GM08714 (cell line): ENCODE measurements around the gene FOXM1.
"Not testable (repeated sequence)": the region's sequence is repeated elsewhere in the genome, so short reads cannot be mapped to it uniquely, and the experiment has no call there.

Source experiments
- H3K4me3 ChIP-seq: fragments of 200-500 bp; sonication (Bioruptor generic); 2 replicates; pipeline ENCODE4 v1.5.1; 2014; ENCODE audit warnings: mild to moderate bottlenecking, low read length, inconsistent platforms
- ZNF274 ChIP-seq: IDR thresholded peaks from 2 replicates; pipeline ENCODE4 v1.6.1; 2012; ENCODE audit warnings: mild to moderate bottlenecking, low read depth, low read length

FOXM1 gene

GRCh38 chr12:2892246-2892645, 15.3 kb upstream of the FOXM1 start:
- H3K4me3 ChIP-seq, result no peak overlapping the region
- TF ChIP-seq ZNF274, result no peak

- H3K4me3 ChIP-seq, result peak overlapping the region; percentile 88
- no peak for TF ChIP-seq ZNF274
Measured at GRCh38 chr12:2891240-2892053, 14.5 kb upstream of the FOXM1 start.

GRCh38 chr12:2890388-2891239, 13.6 kb upstream of the FOXM1 start, which contains the start of gene TULP3:
Gene TULP3, plus strand, starts transcription at chr12:2890891. Its CDS starts 57 bp downstream, at chr12:2890948.
- no peak for TF ChIP-seq ZNF274

GRCh38 chr12:2890001-2890387, 13.0 kb upstream of the FOXM1 start:
- no peak for TF ChIP-seq ZNF274
- peak overlapping the region; percentile 88; the same call in 1 of the 2 replicates for H3K4me3 ChIP-seq

More at GRCh38 chr12:2890388-2891239, 13.6 kb upstream of the FOXM1 start, which contains the start of gene TULP3:
- H3K4me3 ChIP-seq, result peak within 1 kb of the TSS; percentile 88

- H3K4me3 ChIP-seq, result no peak overlapping the region
- no peak for TF ChIP-seq ZNF274
Measured at GRCh38 chr12:2886768-2887450, 9.9 kb upstream of the FOXM1 start.

GRCh38 chr12:2884810-2885209, 7.8 kb upstream of the FOXM1 start:
- no peak overlapping the region for H3K4me3 ChIP-seq
- TF ChIP-seq ZNF274, result no peak

- TF ChIP-seq ZNF274, result no peak
- no peak overlapping the region for H3K4me3 ChIP-seq
Measured at GRCh38 chr12:2879853-2880252, 2.9 kb upstream of the FOXM1 start.

- TF ChIP-seq ZNF274, result no peak
- H3K4me3 ChIP-seq, result peak overlapping the region; percentile 96
Measured at GRCh38 chr12:2877953-2878732, 1.2 kb upstream of the FOXM1 start.

DNA sequence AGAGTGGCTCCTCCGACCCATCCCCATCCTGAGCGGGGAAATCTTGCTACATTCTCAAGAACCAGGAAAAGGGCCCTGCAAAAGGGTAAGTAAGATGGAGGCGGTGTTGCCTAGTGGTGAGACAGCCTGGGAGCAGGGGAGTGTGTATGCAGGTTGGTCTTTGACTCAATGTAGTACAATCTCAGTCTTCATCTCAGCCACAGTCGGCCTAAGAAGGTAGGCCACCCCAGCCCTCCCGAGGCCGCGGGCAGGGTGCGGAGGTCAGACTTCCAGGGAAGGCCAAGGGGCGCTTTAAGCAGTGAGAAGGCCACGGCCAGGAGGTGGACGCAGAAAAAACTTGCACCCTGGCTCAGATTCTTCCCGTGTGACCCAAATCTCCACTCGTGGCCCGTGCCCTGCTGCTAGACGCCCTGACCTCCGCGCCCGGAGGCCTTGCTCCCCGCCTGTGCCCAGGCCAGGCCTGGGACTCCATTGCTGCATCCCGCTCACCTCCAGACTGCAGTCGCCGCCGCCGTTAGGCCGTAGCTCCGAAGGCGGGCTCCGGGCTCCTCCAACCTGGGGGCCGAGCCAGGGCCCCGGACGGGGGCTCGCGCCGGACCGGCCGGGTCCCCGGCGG, 435 bp downstream of the FOXM1 start:
- peak overlapping the region; percentile 96 for H3K4me3 ChIP-seq
- TF ChIP-seq ZNF274, result no peak

DNA sequence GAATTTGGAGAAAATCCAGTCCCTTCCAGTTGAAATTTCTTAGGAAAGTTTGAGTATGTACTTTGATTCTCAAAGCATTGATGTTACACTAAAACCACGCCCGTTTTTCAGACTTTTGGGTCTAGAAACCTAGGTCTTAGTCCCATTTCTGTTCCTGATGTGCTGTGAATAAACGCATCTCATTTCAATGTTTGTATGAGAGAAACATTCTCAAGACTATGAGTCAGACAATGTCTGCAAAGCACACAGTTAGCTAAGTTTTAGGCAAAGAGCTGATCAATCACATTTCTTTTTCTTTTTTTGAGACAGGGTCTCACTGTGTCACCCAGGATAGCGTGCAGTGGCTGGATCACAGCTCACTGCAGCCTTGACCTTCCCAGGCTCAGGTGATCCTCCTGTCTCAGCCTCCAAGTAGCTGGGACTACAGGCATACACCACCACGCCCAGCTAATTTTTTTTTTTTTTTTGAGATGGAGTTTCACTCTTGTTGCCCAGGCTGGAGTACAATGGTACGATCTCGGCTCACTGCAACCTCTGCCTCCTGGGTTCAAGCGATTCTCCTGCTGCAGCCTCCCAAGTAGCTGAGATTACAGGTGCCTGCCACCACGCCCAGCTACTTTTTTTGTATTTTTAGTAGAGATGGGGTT, 7.9 kb downstream of the FOXM1 start:
- not testable (repeated sequence) for H3K4me3 ChIP-seq

DNA sequence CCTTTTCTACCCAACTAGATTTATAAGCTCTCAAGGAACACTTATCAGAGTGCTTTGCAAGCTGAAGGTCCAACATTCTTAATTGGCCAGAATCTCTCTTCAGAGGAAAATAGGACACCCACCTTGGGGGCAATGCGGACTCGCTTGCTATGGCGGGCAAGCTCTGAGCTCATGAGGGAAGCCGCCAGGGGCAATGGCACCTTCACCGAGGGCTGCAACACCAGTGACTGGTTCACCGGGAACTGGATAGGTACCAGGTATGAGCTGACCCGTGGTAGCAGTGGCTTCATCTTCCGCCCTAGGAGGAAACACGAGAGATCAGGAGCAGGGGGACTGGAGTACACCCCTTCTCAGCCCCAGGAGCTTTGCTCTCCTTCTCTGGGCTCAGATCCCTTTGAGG, 12.8 kb downstream of the FOXM1 start:
- no peak overlapping the region for H3K4me3 ChIP-seq
- no peak for TF ChIP-seq ZNF274

DNA sequence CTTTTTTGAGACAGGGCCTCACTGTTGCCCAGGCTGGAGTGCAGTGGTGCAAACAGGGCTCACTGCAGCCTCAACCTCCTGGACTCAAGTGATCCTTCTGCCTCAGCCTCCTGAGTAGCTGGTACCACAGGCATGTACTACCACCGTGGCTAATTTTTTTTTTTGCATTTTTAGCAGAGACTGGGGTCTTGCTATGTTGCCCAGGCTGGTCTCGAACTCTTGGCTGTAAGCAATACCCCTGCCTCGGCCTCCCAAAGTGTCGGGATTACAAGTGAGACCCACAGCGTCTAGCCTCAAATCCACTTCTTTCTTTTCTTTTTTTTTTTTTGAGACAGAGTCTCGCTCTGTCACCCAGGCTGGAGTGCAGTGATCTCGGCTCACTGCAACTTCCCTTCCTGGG, 13.6 kb downstream of the FOXM1 start:
- H3K4me3 ChIP-seq, result not testable (repeated sequence)

GRCh38 chr12:2862876-2863275, 14.1 kb downstream of the FOXM1 start:
- TF ChIP-seq ZNF274, result no peak

More at GRCh38 chr12:2862876-2863275, 14.1 kb downstream of the FOXM1 start:
- no peak overlapping the region for H3K4me3 ChIP-seq
